Measurements from ENCODE around the gene SLC26A11.

The SLC26A11 gene

GRCh38 chr17:80219013-80219762 lies 1.0 kb upstream of the SLC26A11 start:
- no peak for TF ChIP-seq CTCF (IDR thresholded peaks at IDR 0.05; ENCODE audit: control extremely low read depth, extremely low read depth, low read depth, missing control alignments)
- ChIA-PET POLR2A (interaction anchor here (0.7 kb wide), 2 partner anchors 9 to 60 kb away, joined by 3 to 4 read pairs; no protein-coding TSS in a partner anchor), CTCF (interaction anchor here (1.2 kb wide), 1 partner anchor 10 kb away, joined by 3 read pairs; no protein-coding TSS in a partner anchor)
- DNase-seq (ENCODE audit: extremely low spot score) = peak; percentile 80

- POLR2A ChIA-PET = interaction anchor here (0.7 kb wide), 1 partner anchor 10 kb away, joined by 3 read pairs; no protein-coding TSS in a partner anchor
- CTCF ChIA-PET = no interaction called here
- no peak for TF ChIP-seq CTCF (IDR thresholded peaks at IDR 0.05; ENCODE audit: control extremely low read depth, extremely low read depth, low read depth, missing control alignments)
- no peak for DNase-seq (ENCODE audit: extremely low spot score)
Observed at GRCh38 chr17:80219763-80220053, 519 bp upstream of the SLC26A11 start.

GRCh38 chr17:80220736-80221215 lies 549 bp downstream of the SLC26A11 start:
- TF ChIP-seq CTCF (IDR thresholded peaks at IDR 0.05; ENCODE audit: control extremely low read depth, extremely low read depth, low read depth, missing control alignments) = no peak
- ChIA-PET POLR2A (no interaction called here), CTCF (no interaction called here)
- no peak for DNase-seq (ENCODE audit: extremely low spot score)

GRCh38 chr17:80221351-80222105 lies 1.3 kb downstream of the SLC26A11 start:
- ChIA-PET CTCF (no interaction called here), POLR2A (interaction anchor here (0.7 kb wide), 1 partner anchor 23 kb away, joined by 4 read pairs; no protein-coding TSS in a partner anchor)
- TF ChIP-seq CTCF (IDR thresholded peaks at IDR 0.05; ENCODE audit: control extremely low read depth, extremely low read depth, low read depth, missing control alignments) = no peak
- no peak for DNase-seq (ENCODE audit: extremely low spot score)

- DNase-seq (ENCODE audit: extremely low spot score) = no peak
- TF ChIP-seq CTCF (IDR thresholded peaks at IDR 0.05; ENCODE audit: control extremely low read depth, extremely low read depth, low read depth, missing control alignments) = no peak
- ChIA-PET POLR2A (interaction anchor here (0.7 kb wide), 1 partner anchor 22 kb away, joined by 4 read pairs; no protein-coding TSS in a partner anchor), CTCF (interaction anchor here (0.6 kb wide), 1 partner anchor 14 kb away, joined by 3 read pairs; no protein-coding TSS in a partner anchor)
Observed at GRCh38 chr17:80222376-80223141, 2.3 kb downstream of the SLC26A11 start.
